HEK293 (cell line): ENCODE data around the gene PRDM15.

Experiments used
- CTCF ChIA-PET: fragments of 350-600 bp; formaldehyde crosslinking; extraction: SDS; loops from one replicate; lab custom pipeline; 2021; ENCODE audit warnings: antibody characterized with exemption; lab: Yijun Ruan, JAX
- POLR2A ChIA-PET: fragments of 300-600 bp; formaldehyde crosslinking; extraction: SDS; loops from one replicate; lab custom pipeline; 2020; ENCODE audit warnings: antibody characterized with exemption, inconsistent platforms; lab: Yijun Ruan, JAX
- H3K27ac ChIP-seq: fragments of 200-500 bp; sonication (Bioruptor generic); 2 replicates; pipeline ENCODE4 v1.5.1; 2014; ENCODE audit warnings: low read depth, low read length, control low read depth, inconsistent platforms; ENCODE audit errors: extremely low read depth
- H3K36me3 ChIP-seq, 2 experiments: fragments of 200-500 bp in 1 of 2; sonication (Bioruptor generic) in 1 of 2; 1 replicate in 1 of 2; 2 replicates in 1 of 2; pipeline ENCODE4 v1.5.1; 2014 to 2017; ENCODE audit warnings: inconsistent platforms in 2 of 2, low read length in 2 of 2; ENCODE audit not compliant: control insufficient read depth in 2 of 2, insufficient read depth in 1 of 2
- H3K4me1 ChIP-seq: fragments of 200-500 bp; sonication (Bioruptor generic); 2 replicates; pipeline ENCODE4 v1.5.1; 2014; ENCODE audit warnings: mild to moderate bottlenecking, low read length, inconsistent platforms; ENCODE audit not compliant: control insufficient read depth, insufficient read depth
- H3K4me3 ChIP-seq: 2 replicates; pipeline ENCODE4 v1.5.1; 2011; ENCODE audit warnings: low read depth, mild to moderate bottlenecking, control low read depth, low read length, moderate library complexity
- H3K9me3 ChIP-seq: fragments of 200-500 bp; sonication (Bioruptor generic); 2 replicates; pipeline ENCODE4 v1.5.1; 2014; ENCODE audit warnings: low read depth, low read length, inconsistent platforms; ENCODE audit not compliant: control insufficient read depth, insufficient read depth
- GLIS1 ChIP-seq: fragments of 450-650 bp; formaldehyde crosslinking; IDR thresholded peaks from 2 replicates; pipeline ENCODE4 v1.5.1; 2016; ENCODE audit warnings: missing biosample characterization, missing genetic modification characterization
- GLIS2 ChIP-seq: fragments of 450-650 bp; formaldehyde crosslinking; IDR thresholded peaks from 2 replicates; pipeline ENCODE4 v1.5.1; 2016; ENCODE audit warnings: missing biosample characterization, missing genetic modification characterization
- HOXC10 ChIP-seq: sonication (generic); formaldehyde crosslinking; IDR thresholded peaks from 2 replicates; pipeline ENCODE4 v1.8.1; 2023; ENCODE audit warnings: mild to moderate bottlenecking, missing genetic modification reagents
- OVOL3 ChIP-seq: fragments of 450-650 bp; formaldehyde crosslinking; IDR thresholded peaks from 2 replicates; pipeline ENCODE4 v1.5.1; 2016; ENCODE audit warnings: missing biosample characterization, missing genetic modification characterization
- YY2 ChIP-seq: fragments of 450-650 bp; formaldehyde crosslinking; IDR thresholded peaks from 2 replicates; pipeline ENCODE4 v1.5.1; 2016; ENCODE audit warnings: missing biosample characterization, missing genetic modification characterization
- ZNF140 ChIP-seq: fragments of 450-650 bp; formaldehyde crosslinking; IDR thresholded peaks from 2 replicates; pipeline ENCODE4 v1.5.1; 2016; ENCODE audit warnings: missing biosample characterization, missing genetic modification characterization
- ZNF184 ChIP-seq: fragments of 450-650 bp; IDR thresholded peaks from 2 replicates; pipeline ENCODE4 v1.5.1; 2018; ENCODE audit warnings: missing biosample characterization, mild to moderate bottlenecking, missing genetic modification characterization
- ZNF221 ChIP-seq: fragments of 450-650 bp; formaldehyde crosslinking; IDR thresholded peaks from 2 replicates; pipeline ENCODE4 v1.5.1; 2017; ENCODE audit warnings: missing biosample characterization, missing genetic modification characterization, borderline replicate concordance
- ZNF37A ChIP-seq: fragments of 450-650 bp; IDR thresholded peaks from 2 replicates; pipeline ENCODE4 v1.5.1; 2018; ENCODE audit warnings: missing biosample characterization, missing genetic modification characterization
- ZNF404 ChIP-seq: fragments of 450-650 bp; formaldehyde crosslinking; IDR thresholded peaks from 2 replicates; pipeline ENCODE4 v1.5.1; 2017; ENCODE audit warnings: missing biosample characterization, missing genetic modification characterization
- ZNF423 ChIP-seq: fragments of 450-650 bp; formaldehyde crosslinking; IDR thresholded peaks from 2 replicates; pipeline ENCODE4 v1.5.1; 2016; ENCODE audit warnings: missing biosample characterization, missing genetic modification characterization
- ZNF571 ChIP-seq: fragments of 450-650 bp; formaldehyde crosslinking; IDR thresholded peaks from 2 replicates; pipeline ENCODE4 v1.5.0; 2017; ENCODE audit warnings: missing biosample characterization, missing genetic modification characterization
- ZNF600 ChIP-seq: fragments of 450-650 bp; formaldehyde crosslinking; IDR thresholded peaks from 2 replicates; pipeline ENCODE4 v1.5.1; 2016; ENCODE audit warnings: missing biosample characterization, missing genetic modification characterization
- ZNF792 ChIP-seq: fragments of 450-650 bp; formaldehyde crosslinking; IDR thresholded peaks from 2 replicates; pipeline ENCODE4 v1.5.1; 2016; ENCODE audit warnings: missing biosample characterization, missing genetic modification characterization
- ZSCAN30 ChIP-seq: fragments of 450-650 bp; IDR thresholded peaks from 2 replicates; pipeline ENCODE4 v1.5.1; 2018; ENCODE audit warnings: missing biosample characterization, mild to moderate bottlenecking, missing genetic modification characterization, moderate library complexity
- TF ChIP-seq, protein P1 (sequence below): fragments of 450-650 bp; formaldehyde crosslinking; IDR thresholded peaks from 2 replicates; pipeline ENCODE4 v1.5.1; 2016; ENCODE audit warnings: missing biosample characterization, missing genetic modification characterization
- TF ChIP-seq, protein P2 (sequence below): fragments of 450-650 bp; formaldehyde crosslinking; IDR thresholded peaks from 2 replicates; pipeline ENCODE4 v1.5.1; 2017; ENCODE audit warnings: missing biosample characterization, missing genetic modification characterization
- TF ChIP-seq, protein P3 (sequence below): fragments of 450-650 bp; formaldehyde crosslinking; IDR thresholded peaks from 2 replicates; pipeline ENCODE4 v1.5.1; 2016; ENCODE audit warnings: missing biosample characterization, missing genetic modification characterization
- TF ChIP-seq, protein P4 (sequence below): fragments of 450-650 bp; IDR thresholded peaks from 2 replicates; pipeline ENCODE4 v1.5.1; 2018; ENCODE audit warnings: missing biosample characterization, missing genetic modification characterization
- TF ChIP-seq, protein P5 (sequence below): fragments of 450-650 bp; formaldehyde crosslinking; IDR thresholded peaks from 2 replicates; pipeline ENCODE4 v1.5.1; 2016; ENCODE audit warnings: missing biosample characterization, missing genetic modification characterization
- TF ChIP-seq, protein P6 (sequence below): fragments of 450-650 bp; formaldehyde crosslinking; IDR thresholded peaks from 2 replicates; pipeline ENCODE4 v1.5.1; 2017; ENCODE audit warnings: missing biosample characterization, missing genetic modification characterization
- TF ChIP-seq, protein P7 (sequence below): fragments of 450-650 bp; formaldehyde crosslinking; IDR thresholded peaks from 2 replicates; pipeline ENCODE4 v1.5.1; 2017; ENCODE audit warnings: missing biosample characterization, missing genetic modification characterization

PRDM15 gene

DNA sequence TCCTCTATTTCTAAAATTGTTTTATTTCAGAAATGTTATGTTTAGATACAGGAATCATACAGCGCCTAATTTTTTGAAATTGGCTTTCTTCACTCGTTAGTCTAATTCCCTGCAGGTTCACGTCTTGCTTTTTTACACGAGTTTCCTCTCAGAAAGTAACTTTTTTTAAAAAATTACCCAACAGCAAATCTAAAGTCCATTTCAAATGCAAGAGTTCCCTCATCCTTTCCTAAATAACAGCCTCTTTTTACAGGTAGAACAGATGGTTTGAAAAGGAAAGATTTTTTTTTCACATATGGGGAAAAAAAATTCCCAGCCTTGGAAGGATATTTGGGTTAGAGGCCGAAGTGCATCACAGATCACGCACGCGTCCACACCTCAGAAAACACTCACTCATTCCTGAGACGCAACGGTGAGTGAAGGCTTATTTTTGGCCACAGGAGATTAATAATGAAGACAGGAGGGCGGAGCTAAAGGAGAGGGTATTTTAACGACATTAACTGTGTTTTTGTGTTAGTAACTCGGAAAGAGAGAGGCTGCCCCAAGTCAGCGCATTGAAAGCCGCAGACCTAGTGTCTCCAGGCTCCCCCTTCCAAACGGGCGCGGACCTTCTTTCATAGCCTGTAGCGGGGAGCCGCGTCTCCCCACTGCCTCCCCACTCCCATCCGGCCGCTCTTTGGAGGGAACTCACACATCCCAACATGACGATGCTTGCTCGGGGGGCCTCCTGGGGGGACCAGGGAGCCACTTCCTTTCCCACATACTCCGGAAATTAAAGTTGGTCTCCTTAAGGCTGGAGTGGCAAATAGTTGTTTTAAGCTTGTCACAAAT is 111.3 kb downstream of the PRDM15 start:
- ChIA-PET POLR2A (interaction anchor here (0.6 to 2.1 kb wide), 11 partner anchors 9 to 155 kb away, joined by 3 to 11 read pairs (median 4); no protein-coding TSS in a partner anchor), CTCF (interaction anchor here (0.6 to 3.1 kb wide), 13 partner anchors 9 to 156 kb away, joined by 3 to 25 read pairs (median 5); no protein-coding TSS in a partner anchor)
- Histone ChIP-seq H3K4me3 (peak overlapping the region; percentile 19), H3K4me1 (peaks cover 31% of the 10 kb centered on the region), H3K27ac (no peak overlapping the region; the same call in 1 of the 2 replicates), H3K9me3 (no peaks in the 10 kb centered on the region), H3K36me3 (no peaks in the 10 kb centered on the region)
- TF ChIP-seq ZNF600 (tag by site-specific recombination) (peak; percentile 19; the same call in 1 of the 2 replicates), GLIS2 (peak; percentile 68), ZNF423 (tag by site-specific recombination) (0 out of 2 replicates have a peak, but pooled peaks have one; percentile 20), ZNF184 (tag by site-specific recombination) (peak; percentile 10; the same call in 1 of the 2 replicates), ZNF571 (no peak), ZNF404 (tag by site-specific recombination) (no peak), GLIS1 (tag by site-specific recombination) (no peak), ZNF37A (tag by site-specific recombination) (no peak), ZNF221 (tag by site-specific recombination) (no peak), ZSCAN30 (no peak), OVOL3 (tag by site-specific recombination) (no peak), YY2 (tag by site-specific recombination) (no peak), ZNF140 (tag by site-specific recombination) (no peak), HOXC10 (no peak), ZNF792 (tag by site-specific recombination) (no peak)
- TF ChIP-seq, protein P1, sequence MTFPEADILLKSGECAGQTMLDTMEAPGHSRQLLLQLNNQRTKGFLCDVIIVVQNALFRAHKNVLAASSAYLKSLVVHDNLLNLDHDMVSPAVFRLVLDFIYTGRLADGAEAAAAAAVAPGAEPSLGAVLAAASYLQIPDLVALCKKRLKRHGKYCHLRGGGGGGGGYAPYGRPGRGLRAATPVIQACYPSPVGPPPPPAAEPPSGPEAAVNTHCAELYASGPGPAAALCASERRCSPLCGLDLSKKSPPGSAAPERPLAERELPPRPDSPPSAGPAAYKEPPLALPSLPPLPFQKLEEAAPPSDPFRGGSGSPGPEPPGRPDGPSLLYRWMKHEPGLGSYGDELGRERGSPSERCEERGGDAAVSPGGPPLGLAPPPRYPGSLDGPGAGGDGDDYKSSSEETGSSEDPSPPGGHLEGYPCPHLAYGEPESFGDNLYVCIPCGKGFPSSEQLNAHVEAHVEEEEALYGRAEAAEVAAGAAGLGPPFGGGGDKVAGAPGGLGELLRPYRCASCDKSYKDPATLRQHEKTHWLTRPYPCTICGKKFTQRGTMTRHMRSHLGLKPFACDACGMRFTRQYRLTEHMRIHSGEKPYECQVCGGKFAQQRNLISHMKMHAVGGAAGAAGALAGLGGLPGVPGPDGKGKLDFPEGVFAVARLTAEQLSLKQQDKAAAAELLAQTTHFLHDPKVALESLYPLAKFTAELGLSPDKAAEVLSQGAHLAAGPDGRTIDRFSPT (tag by site-specific recombination), result no peak
- TF ChIP-seq, protein P2, sequence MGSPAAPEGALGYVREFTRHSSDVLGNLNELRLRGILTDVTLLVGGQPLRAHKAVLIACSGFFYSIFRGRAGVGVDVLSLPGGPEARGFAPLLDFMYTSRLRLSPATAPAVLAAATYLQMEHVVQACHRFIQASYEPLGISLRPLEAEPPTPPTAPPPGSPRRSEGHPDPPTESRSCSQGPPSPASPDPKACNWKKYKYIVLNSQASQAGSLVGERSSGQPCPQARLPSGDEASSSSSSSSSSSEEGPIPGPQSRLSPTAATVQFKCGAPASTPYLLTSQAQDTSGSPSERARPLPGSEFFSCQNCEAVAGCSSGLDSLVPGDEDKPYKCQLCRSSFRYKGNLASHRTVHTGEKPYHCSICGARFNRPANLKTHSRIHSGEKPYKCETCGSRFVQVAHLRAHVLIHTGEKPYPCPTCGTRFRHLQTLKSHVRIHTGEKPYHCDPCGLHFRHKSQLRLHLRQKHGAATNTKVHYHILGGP (tag by site-specific recombination), result no peak
- TF ChIP-seq, protein P3, sequence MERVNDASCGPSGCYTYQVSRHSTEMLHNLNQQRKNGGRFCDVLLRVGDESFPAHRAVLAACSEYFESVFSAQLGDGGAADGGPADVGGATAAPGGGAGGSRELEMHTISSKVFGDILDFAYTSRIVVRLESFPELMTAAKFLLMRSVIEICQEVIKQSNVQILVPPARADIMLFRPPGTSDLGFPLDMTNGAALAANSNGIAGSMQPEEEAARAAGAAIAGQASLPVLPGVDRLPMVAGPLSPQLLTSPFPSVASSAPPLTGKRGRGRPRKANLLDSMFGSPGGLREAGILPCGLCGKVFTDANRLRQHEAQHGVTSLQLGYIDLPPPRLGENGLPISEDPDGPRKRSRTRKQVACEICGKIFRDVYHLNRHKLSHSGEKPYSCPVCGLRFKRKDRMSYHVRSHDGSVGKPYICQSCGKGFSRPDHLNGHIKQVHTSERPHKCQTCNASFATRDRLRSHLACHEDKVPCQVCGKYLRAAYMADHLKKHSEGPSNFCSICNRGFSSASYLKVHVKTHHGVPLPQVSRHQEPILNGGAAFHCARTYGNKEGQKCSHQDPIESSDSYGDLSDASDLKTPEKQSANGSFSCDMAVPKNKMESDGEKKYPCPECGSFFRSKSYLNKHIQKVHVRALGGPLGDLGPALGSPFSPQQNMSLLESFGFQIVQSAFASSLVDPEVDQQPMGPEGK (tag by site-specific recombination), result peak; percentile 82
- TF ChIP-seq, protein P4, sequence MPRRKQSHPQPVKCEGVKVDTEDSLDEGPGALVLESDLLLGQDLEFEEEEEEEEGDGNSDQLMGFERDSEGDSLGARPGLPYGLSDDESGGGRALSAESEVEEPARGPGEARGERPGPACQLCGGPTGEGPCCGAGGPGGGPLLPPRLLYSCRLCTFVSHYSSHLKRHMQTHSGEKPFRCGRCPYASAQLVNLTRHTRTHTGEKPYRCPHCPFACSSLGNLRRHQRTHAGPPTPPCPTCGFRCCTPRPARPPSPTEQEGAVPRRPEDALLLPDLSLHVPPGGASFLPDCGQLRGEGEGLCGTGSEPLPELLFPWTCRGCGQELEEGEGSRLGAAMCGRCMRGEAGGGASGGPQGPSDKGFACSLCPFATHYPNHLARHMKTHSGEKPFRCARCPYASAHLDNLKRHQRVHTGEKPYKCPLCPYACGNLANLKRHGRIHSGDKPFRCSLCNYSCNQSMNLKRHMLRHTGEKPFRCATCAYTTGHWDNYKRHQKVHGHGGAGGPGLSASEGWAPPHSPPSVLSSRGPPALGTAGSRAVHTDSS (tag by site-specific recombination), result no peak
- TF ChIP-seq, protein P5, sequence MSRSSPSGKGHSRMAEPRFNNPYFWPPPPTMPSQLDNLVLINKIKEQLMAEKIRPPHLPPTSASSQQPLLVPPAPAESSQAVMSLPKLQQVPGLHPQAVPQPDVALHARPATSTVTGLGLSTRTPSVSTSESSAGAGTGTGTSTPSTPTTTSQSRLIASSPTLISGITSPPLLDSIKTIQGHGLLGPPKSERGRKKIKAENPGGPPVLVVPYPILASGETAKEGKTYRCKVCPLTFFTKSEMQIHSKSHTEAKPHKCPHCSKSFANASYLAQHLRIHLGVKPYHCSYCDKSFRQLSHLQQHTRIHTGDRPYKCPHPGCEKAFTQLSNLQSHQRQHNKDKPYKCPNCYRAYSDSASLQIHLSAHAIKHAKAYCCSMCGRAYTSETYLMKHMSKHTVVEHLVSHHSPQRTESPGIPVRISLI (tag by site-specific recombination), result no peak
- TF ChIP-seq, protein P6, sequence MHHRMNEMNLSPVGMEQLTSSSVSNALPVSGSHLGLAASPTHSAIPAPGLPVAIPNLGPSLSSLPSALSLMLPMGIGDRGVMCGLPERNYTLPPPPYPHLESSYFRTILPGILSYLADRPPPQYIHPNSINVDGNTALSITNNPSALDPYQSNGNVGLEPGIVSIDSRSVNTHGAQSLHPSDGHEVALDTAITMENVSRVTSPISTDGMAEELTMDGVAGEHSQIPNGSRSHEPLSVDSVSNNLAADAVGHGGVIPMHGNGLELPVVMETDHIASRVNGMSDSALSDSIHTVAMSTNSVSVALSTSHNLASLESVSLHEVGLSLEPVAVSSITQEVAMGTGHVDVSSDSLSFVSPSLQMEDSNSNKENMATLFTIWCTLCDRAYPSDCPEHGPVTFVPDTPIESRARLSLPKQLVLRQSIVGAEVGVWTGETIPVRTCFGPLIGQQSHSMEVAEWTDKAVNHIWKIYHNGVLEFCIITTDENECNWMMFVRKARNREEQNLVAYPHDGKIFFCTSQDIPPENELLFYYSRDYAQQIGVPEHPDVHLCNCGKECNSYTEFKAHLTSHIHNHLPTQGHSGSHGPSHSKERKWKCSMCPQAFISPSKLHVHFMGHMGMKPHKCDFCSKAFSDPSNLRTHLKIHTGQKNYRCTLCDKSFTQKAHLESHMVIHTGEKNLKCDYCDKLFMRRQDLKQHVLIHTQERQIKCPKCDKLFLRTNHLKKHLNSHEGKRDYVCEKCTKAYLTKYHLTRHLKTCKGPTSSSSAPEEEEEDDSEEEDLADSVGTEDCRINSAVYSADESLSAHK, result peak; percentile 33
- TF ChIP-seq, protein P7, sequence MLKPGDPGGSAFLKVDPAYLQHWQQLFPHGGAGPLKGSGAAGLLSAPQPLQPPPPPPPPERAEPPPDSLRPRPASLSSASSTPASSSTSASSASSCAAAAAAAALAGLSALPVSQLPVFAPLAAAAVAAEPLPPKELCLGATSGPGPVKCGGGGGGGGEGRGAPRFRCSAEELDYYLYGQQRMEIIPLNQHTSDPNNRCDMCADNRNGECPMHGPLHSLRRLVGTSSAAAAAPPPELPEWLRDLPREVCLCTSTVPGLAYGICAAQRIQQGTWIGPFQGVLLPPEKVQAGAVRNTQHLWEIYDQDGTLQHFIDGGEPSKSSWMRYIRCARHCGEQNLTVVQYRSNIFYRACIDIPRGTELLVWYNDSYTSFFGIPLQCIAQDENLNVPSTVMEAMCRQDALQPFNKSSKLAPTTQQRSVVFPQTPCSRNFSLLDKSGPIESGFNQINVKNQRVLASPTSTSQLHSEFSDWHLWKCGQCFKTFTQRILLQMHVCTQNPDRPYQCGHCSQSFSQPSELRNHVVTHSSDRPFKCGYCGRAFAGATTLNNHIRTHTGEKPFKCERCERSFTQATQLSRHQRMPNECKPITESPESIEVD (tag by site-specific recombination), result no peak
